A549 (cell line): ENCODE data around the gene GTF2IRD1. TPM values are rescaled to one million over a fixed set of nuclear protein-coding genes. Genes with fewer than 3 reads are reported as not detected.

Source experiments
- ATAC-seq, 2 experiments: fragments of 200-7000 bp in 1 of 2; fragments of >200 bp in 1 of 2; cut with Nextera tagmentation in 1 of 2; cut with Tn5 transposase in 1 of 2; 3 replicates each; pipeline versions ENCODE4 v1.8.0 to v1.9.1; 2018 to 2020; ENCODE audit warnings: mild to moderate bottlenecking in 1 of 2, moderate library complexity in 1 of 2
- CTCF ChIA-PET: fragments of 300-600 bp; sonication (Branson Sonifier 250); formaldehyde crosslinking; extraction: SDS; loops from one replicate; lab custom pipeline; 2021; ENCODE audit warnings: antibody characterized with exemption, inconsistent platforms; lab: Yijun Ruan, JAX
- POLR2A ChIA-PET: fragments of 350-600 bp; formaldehyde crosslinking; extraction: SDS; loops from one replicate; lab custom pipeline; 2021; ENCODE audit warnings: antibody characterized with exemption, inconsistent platforms; lab: Yijun Ruan, JAX
- DNase-seq, 2 experiments: peaks; one replicate each; pipeline versions ENCODE4 v3.0.0 to v3.0.0-alpha.2; 2011 to 2016; ENCODE audit warnings: low read depth in 1 of 2, low spot score in 1 of 2
- FAIRE-seq: peaks from 2 replicates; lab custom pipeline; 2011; peaks lifted over from hg19 to GRCh38; lab: Jason Lieb, UNC
- H3K27ac ChIP-seq, 2 experiments: fragments of >200 bp; sonication (Bioruptor Twin); formaldehyde crosslinking; 3 replicates each; pipeline ENCODE4 v1.5.1; 2016 to 2017
- H3K4me1 ChIP-seq: fragments of >200 bp; sonication (Bioruptor Twin); formaldehyde crosslinking; 3 replicates; pipeline ENCODE4 v1.6.1; 2016
- H3K4me2 ChIP-seq: fragments of >200 bp; sonication (Bioruptor Twin); formaldehyde crosslinking; 3 replicates; pipeline ENCODE4 v1.6.1; 2016
- H3K4me3 ChIP-seq: fragments of >200 bp; sonication (Bioruptor Twin); formaldehyde crosslinking; 3 replicates; pipeline ENCODE4 v1.5.1; 2016
- H3K9me3 ChIP-seq: fragments of >200 bp; sonication (Bioruptor Twin); formaldehyde crosslinking; 3 replicates; pipeline ENCODE4 v1.6.1; 2016
- ATOH8 ChIP-seq: fragments of 250-450 bp; sonication (Bioruptor Pico); IDR thresholded peaks from 2 replicates; pipeline ENCODE4 v1.5.0; 2020; ENCODE audit warnings: low read depth, mild to moderate bottlenecking, moderate library complexity
- CBX2 ChIP-seq: fragments of 200-600 bp; sonication (generic); IDR thresholded peaks from 2 replicates; pipeline ENCODE4 v1.6.1; 2016; ENCODE audit warnings: low read depth, mild to moderate bottlenecking, borderline replicate concordance
- CEBPB ChIP-seq, 2 experiments: fragments of >200 bp in 1 of 2; sonication (Bioruptor Twin) in 1 of 2; formaldehyde crosslinking in 1 of 2; IDR thresholded peaks; 2 replicates each; pipeline ENCODE4 v1.6.1; 2012 to 2016
- CTCF ChIP-seq: fragments of >200 bp; sonication (Bioruptor Twin); formaldehyde crosslinking; IDR thresholded peaks from 3 replicates; pipeline ENCODE4 v1.5.1; 2016
- EP300 ChIP-seq, 2 experiments: fragments of >200 bp; sonication (Bioruptor Twin); formaldehyde crosslinking; IDR thresholded peaks; 2 replicates in 1 of 2; 3 replicates in 1 of 2; pipeline ENCODE4 v1.6.1; 2016 to 2017
- FOXS1 ChIP-seq: fragments of 250-450 bp; sonication (Bioruptor Pico); IDR thresholded peaks from 2 replicates; pipeline ENCODE4 v1.5.0; 2020; ENCODE audit warnings: mild to moderate bottlenecking, moderate library complexity
- HEYL ChIP-seq: fragments of 250-450 bp; sonication (Bioruptor Pico); IDR thresholded peaks from 2 replicates; pipeline ENCODE4 v1.8.0; 2021; ENCODE audit warnings: mild to moderate bottlenecking, moderate library complexity
- HOXB13 ChIP-seq: fragments of 250-450 bp; sonication (Bioruptor Pico); IDR thresholded peaks from 2 replicates; pipeline ENCODE4 v1.5.0; 2020; ENCODE audit warnings: low read depth, mild to moderate bottlenecking, moderate library complexity
- POLR2A ChIP-seq: IDR thresholded peaks from 2 replicates; pipeline ENCODE4 v1.6.1; 2012; ENCODE audit warnings: mild to moderate bottlenecking, low read length
- POLR2AphosphoS2 ChIP-seq: conservative IDR thresholded peaks from 2 replicates; pipeline ENCODE4 v1.6.1; 2012; ENCODE audit warnings: low read length, improper control_type of control experiment, inconsistent platforms
- RAD21 ChIP-seq, 2 experiments: fragments of >200 bp in 1 of 2; sonication (Bioruptor Twin) in 1 of 2; formaldehyde crosslinking in 1 of 2; IDR thresholded peaks in 1 of 2; conservative IDR thresholded peaks in 1 of 2; 2 replicates in 1 of 2; 3 replicates in 1 of 2; pipeline ENCODE4 v1.6.1; 2012 to 2018; ENCODE audit warnings: inconsistent platforms in 1 of 2
- RARB ChIP-seq: fragments of 250-450 bp; sonication (Bioruptor Pico); IDR thresholded peaks from 2 replicates; pipeline ENCODE4 v1.8.0; 2021; ENCODE audit warnings: mild to moderate bottlenecking, moderate library complexity
- RCOR1 ChIP-seq: fragments of 150-350 bp; IDR thresholded peaks from 2 replicates; pipeline ENCODE4 v1.6.1; 2014; ENCODE audit warnings: antibody characterized with exemption, low read length, low read depth
- SMC3 ChIP-seq: fragments of >200 bp; sonication (Bioruptor Twin); formaldehyde crosslinking; IDR thresholded peaks from 3 replicates; pipeline ENCODE4 v1.6.1; 2018; ENCODE audit warnings: inconsistent platforms
- SREBF2 ChIP-seq: fragments of 450-650 bp; IDR thresholded peaks from 2 replicates; pipeline ENCODE4 v1.6.1; 2014; ENCODE audit warnings: mild to moderate bottlenecking, moderate library complexity
- ZC3H11A ChIP-seq: fragments of 450-650 bp; IDR thresholded peaks from 2 replicates; pipeline ENCODE4 v1.6.1; 2014; ENCODE audit warnings: antibody characterized with exemption, mild to moderate bottlenecking
- ZFP36 ChIP-seq: fragments of 450-650 bp; IDR thresholded peaks from 2 replicates; pipeline ENCODE4 v1.6.1; 2014; ENCODE audit warnings: borderline replicate concordance; ENCODE audit not compliant: partially characterized antibody
- WGBS: methylation state at CpG from one replicate; pipeline ENCODE4 v1.1.6; 2017; ENCODE audit errors: missing lambda C conversion rate; 5-methylcytosine and 5-hydroxymethylcytosine counted together
- polyA plus RNA-seq, 4 experiments: library from polyadenylated mRNA; depleted of rRNA in 3 of 4; stranded (reverse); fragments of >200 nt; fragmentation: RNase III in 1 of 4; extraction: RNeasy Plus Mini Kit Qiagen cat#74134 plus additional on column Dnase treatment in 1 of 4; gene quantifications; 2 replicates in 3 of 4; 3 replicates in 1 of 4; pipeline ENCODE4 v1.2.3, GENCODE V29; 2011 to 2017

The GTF2IRD1 gene
- polyA plus RNA-seq, 2 of the 4 experiments (the other 2 are of a cell fraction) = 19.9 to 20.5 TPM

DNA sequence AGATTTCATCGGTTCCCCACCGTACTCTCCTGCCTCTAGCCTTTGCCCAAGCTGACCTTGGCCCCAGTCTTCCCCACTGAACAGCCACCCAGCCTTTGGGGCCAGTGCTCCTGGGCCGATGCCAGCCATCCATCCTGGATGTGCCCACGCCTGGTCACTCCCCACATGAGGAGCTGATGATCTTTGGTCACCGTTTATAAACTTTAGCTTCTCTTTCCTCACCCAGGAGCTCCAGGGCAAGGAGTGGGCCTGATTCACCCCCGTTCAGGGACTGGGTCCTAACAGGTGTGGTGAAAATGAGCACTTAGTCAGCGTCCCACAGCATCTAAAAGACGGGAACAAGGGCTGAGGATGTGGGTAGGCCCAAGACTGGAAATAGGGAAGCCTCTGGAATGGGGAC is 22.9 kb downstream of the GTF2IRD1 start:
- ATAC-seq (no peak), DNase-seq (no peak), FAIRE-seq (no peak)
- Histone ChIP-seq H3K4me3 (no peak overlapping the region), H3K4me2 (peak overlapping the region; percentile 81), H3K9me3 (no peaks in the 10 kb centered on the region), H3K4me1 (peaks cover 86% of the 10 kb centered on the region), H3K27ac (peak overlapping the region; percentile 93 to 97)
- ChIA-PET POLR2A (interaction anchor here (0.6 kb wide), 1 partner anchor 51 kb away, joined by 3 read pairs; no protein-coding TSS in a partner anchor), CTCF (interaction anchor here (0.7 kb wide), 1 partner anchor 75 kb away, joined by 3 read pairs; no protein-coding TSS in a partner anchor)
- WGBS = 71% methylated on average over 8 of the region's 8 CpGs
- TF ChIP-seq SMC3 (no peak), CTCF (no peak), CEBPB (IDR thresholded peaks at IDR 0.05) (no peak), RAD21 (conservative IDR thresholded peaks at IDR 0.05 in 1 of 2, IDR thresholded peaks at IDR 0.05 in 1 of 2) (no peak), CBX2 (no peak), HEYL (no peak), ZC3H11A (no peak), FOXS1 (no peak), POLR2AphosphoS2 (no peak)

DNA sequence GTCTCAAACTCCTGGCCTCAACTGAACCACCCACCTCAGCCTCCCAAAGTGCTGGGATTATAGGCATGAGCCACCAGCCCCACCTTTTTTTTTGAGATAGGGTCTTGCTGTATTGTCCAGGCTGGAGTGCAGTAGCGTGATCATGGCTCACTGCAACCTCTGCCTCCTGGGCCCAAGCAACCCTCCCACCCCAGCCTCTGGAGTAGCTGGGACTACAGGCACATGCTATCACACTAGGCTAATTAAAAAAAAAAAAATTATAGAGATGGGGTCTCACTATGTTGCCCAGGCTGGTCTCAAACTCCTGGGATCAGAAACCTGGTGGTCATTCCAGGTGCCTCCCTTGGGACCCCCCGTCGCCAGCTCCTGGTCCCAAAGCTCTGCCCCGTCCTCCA is 25.0 kb downstream of the GTF2IRD1 start:
- H3K4me3 ChIP-seq = no peak overlapping the region

DNA sequence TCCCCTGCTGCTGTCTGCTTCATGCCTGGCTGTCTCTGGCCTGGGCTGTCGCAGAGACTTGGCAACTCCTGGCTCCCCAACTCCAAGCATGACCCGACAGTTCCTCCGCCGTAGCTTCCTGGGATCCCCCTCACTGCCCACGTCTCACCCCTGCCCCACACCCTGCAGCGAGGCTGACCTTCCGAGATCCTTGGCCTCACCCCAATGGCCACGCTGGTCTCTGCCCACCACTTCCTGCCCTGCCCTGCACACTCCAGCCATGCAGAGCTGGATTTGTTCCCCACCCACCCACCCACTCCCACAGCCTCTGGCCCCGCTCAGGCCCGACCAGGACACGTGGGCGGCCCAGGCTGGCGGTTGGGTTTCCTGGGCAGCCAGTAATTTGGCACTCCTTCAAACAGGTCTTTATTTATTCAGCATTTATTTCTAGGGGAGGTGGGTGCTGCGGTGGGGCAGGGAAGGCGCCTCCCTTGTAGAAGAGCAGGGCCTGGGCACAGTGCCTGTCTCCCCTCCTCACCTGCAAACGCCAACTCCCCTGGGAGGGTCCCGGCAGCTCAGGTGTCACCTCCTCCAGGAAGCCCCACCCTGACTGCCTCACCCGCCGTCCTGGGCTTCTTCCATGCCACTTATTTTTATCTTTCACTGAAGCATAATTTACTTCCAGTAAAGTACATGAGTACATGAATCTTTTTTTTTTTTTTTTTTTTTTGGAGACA is 25.5 kb downstream of the GTF2IRD1 start:
- no peak overlapping the region for H3K4me3 ChIP-seq
- 69% methylated on average over 15 of the region's 19 CpGs for WGBS
- H3K9me3 ChIP-seq = no peaks in the 10 kb centered on the region
- ChIA-PET CTCF (interaction anchor here (0.6 to 1.4 kb wide), 6 partner anchors 9 to 1515 kb away, joined by 3 to 6 read pairs (median 4); partner anchors contain the start of gene TMEM120A), POLR2A (no interaction called here)
- peaks cover 97% of the 10 kb centered on the region for H3K4me1 ChIP-seq
- FAIRE-seq = no peak
- H3K4me2 ChIP-seq = peak overlapping the region; percentile 81
- no peak for ATAC-seq
- no peak for DNase-seq
- TF ChIP-seq RARB (no peak), ZFP36 (peak; percentile 72), EP300 (IDR thresholded peaks at IDR 0.05) (peak in 1 of 2 experiments; percentile 59; a peak in 1 of 5 replicates), RCOR1 (no peak), ATOH8 (CRISPR knock-in tag) (no peak), HOXB13 (0 out of 2 replicates have a peak, but pooled peaks have one; percentile 13), POLR2A (no peak)
- TF ChIP-seq, all 56 proteins: peak for 3
- H3K27ac ChIP-seq = peak overlapping the region; percentile 93 to 97

More for the DNA sequence above, 25.0 kb downstream of the GTF2IRD1 start:
- no peaks in the 10 kb centered on the region for H3K9me3 ChIP-seq
- CTCF ChIA-PET = interaction anchor here (0.6 to 1.7 kb wide), 5 partner anchors 10 to 989 kb away, joined by 3 to 6 read pairs (median 4); no protein-coding TSS in a partner anchor
- no peak for TF ChIP-seq POLR2AphosphoS2
- TF ChIP-seq ATOH8 (CRISPR knock-in tag) = no peak
- no peak for TF ChIP-seq SREBF2
- TF ChIP-seq, all 56 proteins: peak for 0
- POLR2A ChIA-PET = interaction anchor here (1.1 kb wide), 1 partner anchor 16 kb away, joined by 3 read pairs; no protein-coding TSS in a partner anchor
- H3K4me2 ChIP-seq = peak overlapping the region; percentile 81
- no peak for DNase-seq
- no peak for FAIRE-seq
- ATAC-seq = no peak
- H3K27ac ChIP-seq = peak overlapping the region; percentile 93 to 97
- H3K4me1 ChIP-seq = peaks cover 97% of the 10 kb centered on the region
- 98% methylated on average over 4 of the region's 4 CpGs for WGBS
